ENCODE measurements around the gene LRP5.

- TF ChIP-seq CTCF (IDR thresholded peaks at IDR 0.05) = no peak
- TF ChIP-seq POLR2A (IDR thresholded peaks at IDR 0.05) = no peak
These were observed 143.1 kb downstream of the LRP5 start for GRCh38 chr11:68455485-68455884.

All from thyroid gland (tissue), 4 donors.